Fibroblast of the conjunctiva (primary cell): ENCODE data around the gene SLC24A4.

Source experiments
- DNase-seq: peaks from one replicate; pipeline ENCODE4 v3.0.0-alpha.2; 2010; ENCODE audit warnings: low read depth

Gene SLC24A4, protein sequence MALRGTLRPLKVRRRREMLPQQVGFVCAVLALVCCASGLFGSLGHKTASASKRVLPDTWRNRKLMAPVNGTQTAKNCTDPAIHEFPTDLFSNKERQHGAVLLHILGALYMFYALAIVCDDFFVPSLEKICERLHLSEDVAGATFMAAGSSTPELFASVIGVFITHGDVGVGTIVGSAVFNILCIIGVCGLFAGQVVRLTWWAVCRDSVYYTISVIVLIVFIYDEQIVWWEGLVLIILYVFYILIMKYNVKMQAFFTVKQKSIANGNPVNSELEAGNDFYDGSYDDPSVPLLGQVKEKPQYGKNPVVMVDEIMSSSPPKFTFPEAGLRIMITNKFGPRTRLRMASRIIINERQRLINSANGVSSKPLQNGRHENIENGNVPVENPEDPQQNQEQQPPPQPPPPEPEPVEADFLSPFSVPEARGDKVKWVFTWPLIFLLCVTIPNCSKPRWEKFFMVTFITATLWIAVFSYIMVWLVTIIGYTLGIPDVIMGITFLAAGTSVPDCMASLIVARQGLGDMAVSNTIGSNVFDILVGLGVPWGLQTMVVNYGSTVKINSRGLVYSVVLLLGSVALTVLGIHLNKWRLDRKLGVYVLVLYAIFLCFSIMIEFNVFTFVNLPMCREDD

DNA sequence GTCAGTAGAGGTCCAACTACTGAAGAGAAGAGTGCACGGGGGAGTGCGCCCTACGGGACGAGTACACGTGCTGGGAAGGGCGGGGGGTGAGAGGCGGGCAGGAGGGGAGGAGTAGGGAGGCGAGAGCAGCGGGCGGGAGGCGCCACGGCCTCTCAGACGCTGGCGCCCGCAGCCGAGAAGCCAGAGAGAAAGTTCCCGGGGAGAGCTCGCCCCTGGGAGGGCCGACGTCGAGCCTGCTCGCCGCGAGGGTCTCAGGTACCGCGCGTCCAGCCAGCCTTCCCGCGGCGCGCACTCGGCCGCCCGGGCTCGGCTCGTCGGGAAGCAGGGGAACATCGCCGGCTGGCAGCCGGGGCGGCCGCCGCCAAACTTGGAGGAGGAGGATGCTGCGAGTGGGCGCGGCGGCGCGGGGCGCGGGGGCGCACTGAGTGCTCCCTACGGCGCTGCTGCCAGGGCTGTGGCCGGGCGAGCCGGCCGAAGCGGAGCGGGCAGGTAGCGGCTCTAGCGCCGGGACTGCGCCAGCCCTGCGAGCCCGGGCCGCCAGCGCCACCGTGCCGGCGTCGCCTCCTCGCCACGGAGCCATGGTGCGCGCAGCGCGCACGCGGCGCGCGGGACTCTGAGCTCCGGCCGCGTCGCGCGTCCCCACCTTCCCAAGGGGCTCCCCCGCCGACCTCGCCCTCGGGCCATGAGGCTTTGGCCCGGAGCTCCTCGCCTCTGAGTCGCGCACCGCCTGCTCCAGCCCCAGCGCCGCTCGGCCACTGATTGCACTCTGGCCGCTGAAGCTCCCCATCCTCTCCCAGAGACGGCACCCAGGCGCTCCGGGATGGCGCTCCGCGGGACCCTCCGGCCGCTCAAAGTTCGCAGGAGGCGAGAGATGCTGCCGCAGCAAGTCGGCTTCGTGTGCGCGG, at the start of gene SLC24A4:
TSS of gene SLC24A4 (plus strand) at position 155 of the 905 bp plus-strand sequence. CDS start at position 821, 666 bp downstream.
- no peak for DNase-seq

DNA sequence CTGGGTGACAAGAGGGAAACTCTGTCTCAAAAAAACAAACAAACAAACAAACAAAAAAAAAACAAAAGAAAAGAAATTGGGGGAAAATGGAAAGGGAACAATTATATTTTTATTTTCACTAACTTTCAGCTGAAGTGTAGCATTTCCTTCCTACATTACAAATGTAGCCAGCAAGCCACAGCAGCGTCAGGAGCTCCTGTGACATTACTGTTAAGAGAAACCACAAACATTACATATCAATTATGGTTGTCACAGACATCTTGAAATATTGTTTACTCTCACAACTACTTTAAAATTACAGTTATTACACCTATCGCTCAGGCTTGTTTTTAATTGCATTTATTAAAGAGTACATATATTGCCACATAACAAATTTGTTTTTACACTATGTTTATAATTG, 49.8 kb upstream of the SLC24A4 start:
- no peak for DNase-seq

DNA sequence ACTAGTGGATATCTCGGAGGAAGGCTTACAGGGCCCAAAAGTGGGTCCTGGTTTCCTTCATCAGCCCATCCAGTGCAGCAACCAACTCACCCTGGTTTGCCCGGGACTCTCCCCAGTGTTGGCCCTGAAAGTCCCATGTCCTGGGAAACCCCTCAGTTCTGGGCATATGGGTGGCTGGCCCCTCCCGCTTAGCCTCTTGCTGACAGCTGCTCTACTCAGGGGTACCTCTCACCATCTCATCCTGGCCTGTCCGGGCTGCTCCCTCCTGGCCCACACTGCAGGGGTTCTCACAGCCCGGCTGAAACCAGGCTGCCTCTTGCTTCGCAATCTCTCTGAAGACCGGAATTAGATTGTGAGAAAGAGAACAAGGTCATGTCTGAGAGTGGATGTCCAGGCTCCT, 48.9 kb upstream of the SLC24A4 start:
- DNase-seq: no peak

DNA sequence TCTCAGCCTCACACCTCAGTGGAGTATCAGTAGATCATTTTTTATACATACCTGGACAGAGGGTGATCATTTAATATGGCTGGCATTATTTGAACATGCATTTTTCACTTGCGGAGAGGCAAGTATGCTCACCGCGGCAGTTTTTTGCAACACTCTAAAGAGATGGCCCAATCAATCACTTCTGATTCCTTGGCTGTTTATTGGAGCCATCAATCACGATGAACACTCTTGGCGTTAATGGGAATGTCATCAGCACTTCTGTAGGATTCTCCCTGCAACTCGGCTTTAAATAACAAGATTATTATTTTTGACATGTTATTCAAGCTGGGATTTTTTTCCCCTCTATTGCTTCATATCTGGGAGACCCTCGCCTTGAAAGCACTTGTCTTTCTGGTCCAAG, 46.9 kb upstream of the SLC24A4 start:
- no peak for DNase-seq

DNA sequence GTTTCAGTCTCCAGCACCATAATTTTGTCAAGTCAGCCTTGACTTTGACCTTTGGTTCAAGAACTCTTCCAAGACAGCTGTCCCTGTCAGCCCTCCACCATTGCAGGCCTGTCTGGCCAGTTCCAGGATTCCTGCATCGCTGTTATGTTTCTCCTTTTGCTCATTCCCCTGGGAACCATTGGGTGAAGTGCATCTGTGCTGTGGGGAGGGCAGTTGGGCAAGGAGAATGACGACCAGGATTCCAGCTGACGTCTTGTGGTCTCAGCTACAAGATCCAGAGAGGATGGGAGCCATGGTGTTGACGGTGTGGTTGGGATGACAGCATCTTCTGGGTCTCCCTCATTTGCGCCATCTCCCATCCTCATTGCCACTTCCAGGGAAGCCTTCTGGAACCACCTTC, 45.9 kb upstream of the SLC24A4 start:
- no peak for DNase-seq

DNA sequence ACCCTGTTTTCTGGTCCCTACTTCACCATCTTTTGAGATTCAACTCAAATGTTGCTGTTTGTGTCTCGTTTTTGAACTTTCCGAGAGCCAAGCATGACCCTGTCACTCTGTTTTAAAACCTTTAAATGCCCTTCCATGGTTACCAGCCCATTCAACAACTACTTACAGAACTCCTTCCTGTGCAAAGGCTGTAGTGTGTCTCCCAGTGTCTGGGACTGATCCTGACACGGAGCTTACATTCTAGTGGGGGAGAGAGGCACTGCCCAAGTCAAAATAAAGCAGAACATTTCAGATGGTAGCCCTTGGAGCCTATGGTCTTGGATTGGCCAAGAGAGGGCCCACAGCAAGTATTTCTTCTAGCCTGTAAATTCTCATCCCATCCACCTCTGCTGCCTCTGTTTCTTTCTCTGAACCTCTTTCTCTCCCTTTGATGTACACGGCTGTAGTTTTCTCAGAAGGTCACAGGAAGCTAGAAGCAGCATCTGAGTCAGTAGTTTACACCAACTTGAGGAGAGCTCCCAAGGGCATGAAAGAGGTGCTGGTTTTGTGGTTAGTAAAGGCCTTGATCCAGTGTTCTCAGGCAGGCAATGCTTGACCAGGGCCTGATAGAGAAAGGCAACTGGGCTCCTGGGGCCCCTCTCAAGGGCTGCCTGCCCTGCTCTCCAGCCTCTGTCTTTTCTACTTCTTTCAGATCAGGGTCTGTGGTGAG, 42.3 kb upstream of the SLC24A4 start:
- DNase-seq: no peak

DNA sequence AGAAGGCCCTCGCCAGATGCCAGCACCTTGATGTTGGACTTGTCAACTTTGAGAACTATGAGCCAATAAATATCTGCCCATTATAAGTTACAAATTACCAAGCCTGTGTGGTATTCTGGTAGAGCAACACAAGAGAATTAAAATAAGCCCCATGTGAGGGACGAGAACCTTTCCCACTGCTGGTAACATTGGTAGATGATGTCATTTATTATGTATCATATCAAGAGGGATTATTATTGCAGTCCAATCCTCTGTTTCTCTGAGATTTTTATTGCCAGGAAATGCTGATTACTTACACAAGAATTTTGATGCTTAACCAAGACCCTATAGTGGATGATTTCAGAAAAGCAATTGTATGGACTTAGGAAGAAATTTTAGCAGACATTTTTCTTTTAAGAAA, 40.3 kb upstream of the SLC24A4 start:
- no peak for DNase-seq

DNA sequence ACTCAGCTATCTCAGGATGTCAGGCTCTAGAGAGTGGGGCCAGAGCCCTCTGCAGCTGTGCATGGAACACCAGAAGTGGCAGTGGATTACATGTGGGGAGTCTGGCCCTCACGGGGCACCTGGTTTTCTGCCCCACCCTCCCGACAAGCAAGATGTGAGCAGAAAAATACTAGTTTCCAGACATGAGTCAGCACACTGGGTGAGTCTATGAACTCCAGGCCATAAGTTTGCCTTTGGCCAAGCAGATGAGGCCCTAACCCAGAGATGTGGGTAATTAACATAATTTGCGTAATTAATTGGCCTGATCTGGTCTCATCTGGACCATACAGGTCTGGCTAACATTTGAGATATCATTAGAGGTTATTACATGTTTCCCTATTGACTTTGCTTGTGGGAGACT, 37.7 kb upstream of the SLC24A4 start:
- DNase-seq: no peak

DNA sequence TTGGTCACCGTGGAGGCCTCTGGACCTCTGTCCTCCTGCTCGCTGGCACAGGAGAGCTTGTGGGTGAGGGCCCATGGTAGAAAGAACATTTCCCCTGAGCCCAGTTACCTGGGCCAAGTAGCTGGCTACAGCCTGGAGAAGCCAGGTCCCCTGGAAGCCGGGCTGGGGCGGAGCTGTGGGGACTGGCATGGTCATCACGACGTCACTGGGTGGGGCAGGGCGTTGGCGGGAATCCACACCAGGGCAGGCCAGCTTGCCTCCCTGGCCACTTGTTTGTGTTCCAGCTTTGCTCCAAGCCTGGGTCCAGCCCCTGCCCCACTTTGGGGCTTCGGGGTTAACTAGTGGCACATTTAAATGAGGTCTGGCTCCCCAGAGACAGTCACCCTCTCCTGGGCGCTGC, 35.0 kb upstream of the SLC24A4 start:
- no peak for DNase-seq

DNA sequence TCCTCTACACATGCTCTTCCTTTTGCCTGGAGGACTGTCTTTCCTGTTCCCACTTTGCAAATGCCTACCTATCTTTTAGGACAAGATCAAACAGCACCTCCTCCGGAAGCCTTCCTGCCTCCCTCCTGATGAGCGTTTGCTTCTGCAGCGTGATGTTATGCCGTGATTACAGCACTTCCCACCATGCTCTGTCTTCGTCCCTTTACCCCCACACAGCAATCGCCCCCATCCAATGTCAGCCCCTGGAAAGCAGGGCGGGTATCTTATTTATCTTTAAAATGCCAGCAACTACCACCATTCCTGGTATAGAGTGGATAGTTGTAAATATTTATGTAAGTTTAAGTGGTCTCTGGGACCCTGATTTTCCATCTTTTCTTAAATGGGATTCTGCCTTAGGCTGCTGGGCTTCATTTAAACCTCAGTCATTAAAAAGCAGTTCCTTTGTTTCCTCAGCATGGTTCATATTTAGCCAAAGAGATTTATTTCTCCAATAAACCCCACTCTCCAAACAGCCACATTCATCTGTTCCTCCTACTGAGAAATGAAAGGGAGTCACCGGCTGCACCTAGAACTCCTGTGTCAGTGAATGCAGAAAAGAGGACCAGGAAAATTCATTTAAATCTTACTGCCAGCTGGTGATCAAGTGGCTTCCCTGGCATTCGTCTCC, 33.8 kb upstream of the SLC24A4 start:
- no peak for DNase-seq

DNA sequence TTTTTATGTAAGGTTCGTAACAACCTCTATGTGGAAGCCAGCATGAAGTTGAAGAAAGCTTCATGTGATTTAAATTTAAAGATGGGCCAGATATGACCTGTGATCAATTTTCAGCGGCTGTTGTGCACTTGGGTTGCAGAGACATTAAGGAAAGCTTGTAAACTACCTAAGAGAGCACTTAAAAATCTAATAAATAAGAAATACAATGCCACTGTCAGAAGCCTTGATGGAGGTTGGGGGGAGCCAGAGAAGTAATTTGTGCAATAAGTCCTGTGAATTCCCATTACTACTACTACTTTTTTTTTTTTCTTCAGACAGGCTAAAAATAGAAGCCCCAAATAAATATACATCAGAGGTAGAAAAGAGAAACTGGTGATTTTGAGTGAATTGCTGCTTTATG, 30.3 kb upstream of the SLC24A4 start:
- DNase-seq: no peak

DNA sequence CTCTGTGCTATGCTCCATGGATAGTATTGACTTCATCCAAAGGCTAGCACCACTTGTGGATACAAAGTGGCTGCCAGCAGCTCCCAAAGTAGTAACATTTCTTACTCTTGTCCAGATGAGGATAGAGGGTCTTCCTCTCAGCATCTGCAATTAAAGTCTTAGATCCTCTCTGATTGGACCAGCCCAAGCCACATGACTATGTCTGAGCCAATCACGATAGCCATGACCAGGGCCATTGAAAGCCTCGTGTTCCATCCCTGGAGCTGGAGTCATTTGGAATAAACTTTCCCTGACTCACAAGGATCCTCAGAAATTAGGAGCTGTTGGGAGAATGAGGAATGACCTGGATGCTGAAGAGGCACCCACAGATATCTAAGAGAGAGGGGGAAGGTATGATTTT, 28.5 kb upstream of the SLC24A4 start:
- DNase-seq: no peak

DNA sequence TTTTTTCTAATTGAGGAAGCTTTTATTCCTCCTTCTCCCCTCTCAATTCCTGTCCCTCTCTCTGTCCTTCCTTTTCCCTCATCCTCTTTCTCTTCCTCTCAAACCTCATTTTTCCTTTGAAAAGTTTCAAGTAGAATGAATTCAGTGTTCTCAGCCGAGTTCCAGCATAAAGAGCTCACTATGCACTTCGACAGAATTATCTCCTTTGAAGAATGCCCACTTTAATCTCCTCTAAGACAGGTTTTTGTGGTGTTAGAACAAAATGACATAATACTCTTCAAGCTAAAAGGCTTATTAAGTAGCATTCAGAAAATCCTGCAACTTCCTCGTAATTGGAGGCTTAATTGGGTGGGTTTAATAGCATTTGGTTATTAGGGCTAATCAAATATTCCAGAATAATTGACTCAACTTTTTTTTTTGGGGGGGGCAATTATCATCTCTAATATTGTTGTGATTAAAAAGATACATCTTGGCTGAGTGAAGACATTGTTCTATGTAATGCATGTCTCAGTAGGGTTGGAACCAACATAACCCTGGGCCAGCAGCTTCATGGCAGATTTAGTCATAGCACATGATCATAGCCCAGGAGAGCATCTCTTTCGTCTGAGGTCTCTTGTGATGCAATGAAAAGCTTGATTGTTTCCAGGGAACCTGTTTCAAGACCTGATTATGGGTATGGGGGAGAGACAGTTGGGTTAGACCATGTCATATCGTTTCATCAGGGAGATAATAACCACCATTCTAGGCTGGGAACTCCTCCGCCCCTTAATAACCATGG, 25.0 kb upstream of the SLC24A4 start:
- no peak for DNase-seq

DNA sequence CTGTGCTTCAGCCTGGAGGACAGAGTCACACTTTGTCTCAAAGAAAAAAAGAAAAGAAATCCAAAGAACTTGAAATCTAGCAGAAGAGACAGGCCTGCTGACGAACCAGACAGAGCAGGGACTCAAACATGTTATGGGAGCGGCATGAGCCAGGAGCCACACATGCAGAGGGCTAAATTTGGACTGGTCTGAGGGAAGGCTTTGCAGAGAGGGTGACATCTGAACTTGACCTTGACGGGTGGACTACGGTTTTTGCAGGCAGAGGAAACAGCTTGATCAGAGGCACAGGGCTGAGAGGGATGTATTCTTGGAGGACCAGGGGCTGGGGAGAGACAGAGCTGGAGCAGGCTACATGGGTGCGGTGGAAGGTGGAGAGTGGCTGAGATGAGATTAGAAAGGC, 20.5 kb upstream of the SLC24A4 start:
- DNase-seq: no peak

DNA sequence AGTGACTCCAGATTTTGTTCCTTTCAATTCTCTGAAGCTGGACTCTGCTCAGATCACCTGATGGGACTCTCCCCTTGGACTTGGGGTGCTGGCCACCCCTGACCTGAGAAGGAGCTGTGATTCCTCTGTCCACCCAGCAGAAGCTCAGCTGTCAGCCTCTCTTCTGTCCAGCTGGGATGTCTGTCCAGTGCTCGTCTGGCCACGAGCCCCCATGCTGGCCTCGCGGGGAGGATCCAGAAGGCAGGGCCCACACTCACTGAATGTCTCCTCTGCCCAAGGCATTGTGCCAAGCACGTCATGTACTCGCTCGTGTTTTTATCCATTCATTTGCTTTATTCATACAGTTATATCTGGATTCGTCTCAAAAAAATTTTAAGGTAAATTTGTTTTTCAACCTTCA, 14.2 kb upstream of the SLC24A4 start:
- no peak for DNase-seq

DNA sequence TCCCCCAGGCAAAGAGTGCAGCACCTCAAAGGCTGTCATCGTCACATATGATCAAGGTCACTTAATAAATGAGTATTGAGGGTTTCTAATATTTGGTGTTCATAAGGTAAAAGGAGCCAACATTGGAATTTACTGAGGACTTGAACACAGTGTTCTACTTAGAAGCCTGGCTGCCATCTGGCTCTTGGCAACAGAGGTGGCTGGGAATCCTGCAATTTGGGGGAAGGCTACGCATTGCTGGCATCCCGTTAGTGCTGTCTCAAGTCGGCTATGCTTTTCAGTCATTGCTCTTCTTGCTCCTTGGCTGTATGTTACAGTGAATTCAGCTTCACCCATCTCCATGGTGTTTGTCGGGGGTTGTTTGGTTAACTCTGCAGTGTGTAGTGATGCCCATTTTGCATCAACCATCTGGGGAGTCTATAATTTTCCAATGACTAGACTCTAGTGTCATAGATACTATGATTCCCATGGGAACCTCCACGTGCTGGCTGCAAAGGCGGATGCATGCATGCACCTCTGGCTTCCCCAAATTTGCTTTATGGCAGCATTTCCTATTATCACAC, 12.9 kb upstream of the SLC24A4 start:
- DNase-seq: no peak

DNA sequence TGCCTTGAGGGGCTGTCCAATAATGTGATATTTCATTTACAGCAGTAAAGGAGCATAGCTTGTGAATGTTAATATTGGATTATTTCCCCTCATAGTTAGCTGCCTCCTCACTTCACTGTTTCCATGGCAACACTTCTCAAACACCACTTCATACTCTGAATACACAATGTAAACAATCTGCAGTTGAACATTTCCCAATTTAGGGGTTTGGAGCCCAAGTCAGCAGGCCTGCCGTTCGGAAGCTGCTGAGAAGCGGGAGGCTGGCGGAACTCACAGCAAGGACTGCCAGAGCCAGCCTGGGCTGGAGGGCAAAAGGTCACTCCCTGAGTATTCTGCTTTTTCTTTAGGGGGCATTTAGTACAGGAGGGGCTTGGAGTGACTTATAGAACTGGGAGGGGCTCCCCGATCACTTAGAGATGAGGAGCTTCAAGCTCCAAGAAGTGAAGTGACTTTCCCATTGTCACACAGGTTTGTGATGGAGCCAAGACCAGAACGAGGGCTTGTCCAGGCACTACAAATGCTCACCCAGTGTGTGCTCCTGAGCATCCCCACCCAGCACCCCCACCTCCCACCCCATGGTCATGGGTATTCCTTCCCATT, 12.1 kb upstream of the SLC24A4 start:
- no peak for DNase-seq

DNA sequence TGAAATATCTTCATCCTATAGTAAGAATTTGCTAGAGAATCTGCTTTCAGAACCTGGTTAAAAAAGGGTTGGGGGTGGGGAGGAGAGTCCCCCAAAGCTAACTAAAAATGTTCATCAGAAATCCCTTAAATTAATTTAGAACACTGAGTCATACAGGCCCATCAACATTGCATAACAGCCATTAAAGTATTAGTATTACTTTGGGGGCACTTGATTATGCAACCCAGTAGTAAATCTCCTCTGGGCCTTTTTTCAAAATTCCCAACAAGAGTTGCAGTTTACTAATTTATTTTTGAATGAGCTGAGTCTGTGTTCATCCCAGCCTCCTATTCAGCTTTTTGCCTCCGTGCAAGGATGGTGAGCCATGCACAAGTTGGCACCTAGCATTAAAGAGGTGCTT, 8.8 kb upstream of the SLC24A4 start:
- DNase-seq: no peak

DNA sequence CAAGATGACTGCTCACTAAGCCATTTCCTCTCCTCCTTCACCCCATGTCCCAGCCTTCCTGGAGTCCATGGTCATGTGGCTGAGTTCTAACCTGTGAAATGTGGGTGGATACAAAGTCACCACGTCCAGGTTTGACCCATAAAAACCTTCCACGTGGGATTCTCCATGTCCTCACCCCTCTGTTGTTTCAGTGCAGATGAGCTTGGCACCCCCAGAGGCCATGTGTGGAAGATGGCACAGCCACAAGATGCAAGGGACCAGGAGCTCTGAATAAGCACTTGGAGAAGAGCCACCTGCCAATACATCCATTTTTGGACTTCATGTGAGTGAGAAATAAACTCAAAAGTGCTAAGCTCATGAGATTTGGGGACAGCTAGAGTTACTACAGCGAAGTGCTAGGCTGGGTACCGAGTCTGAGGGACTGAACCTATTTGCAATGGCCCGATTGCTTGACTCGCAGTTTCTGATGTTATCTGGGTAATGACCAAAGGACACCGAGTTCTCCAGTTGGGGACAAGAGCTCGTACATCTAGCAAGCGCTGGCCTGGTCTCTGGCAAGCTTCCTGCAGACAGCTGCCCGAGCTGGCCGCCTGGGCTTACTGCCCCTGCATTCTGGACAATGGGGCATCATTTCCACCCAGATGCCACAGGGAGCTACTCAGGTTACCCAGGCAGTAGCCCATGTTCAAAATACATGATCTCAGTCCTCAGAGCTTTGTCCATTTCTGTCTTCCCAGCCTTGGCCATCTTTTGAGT, 7.7 kb upstream of the SLC24A4 start:
- no peak for DNase-seq
